ENCODE measurements around the gene GABRP.

DNA sequence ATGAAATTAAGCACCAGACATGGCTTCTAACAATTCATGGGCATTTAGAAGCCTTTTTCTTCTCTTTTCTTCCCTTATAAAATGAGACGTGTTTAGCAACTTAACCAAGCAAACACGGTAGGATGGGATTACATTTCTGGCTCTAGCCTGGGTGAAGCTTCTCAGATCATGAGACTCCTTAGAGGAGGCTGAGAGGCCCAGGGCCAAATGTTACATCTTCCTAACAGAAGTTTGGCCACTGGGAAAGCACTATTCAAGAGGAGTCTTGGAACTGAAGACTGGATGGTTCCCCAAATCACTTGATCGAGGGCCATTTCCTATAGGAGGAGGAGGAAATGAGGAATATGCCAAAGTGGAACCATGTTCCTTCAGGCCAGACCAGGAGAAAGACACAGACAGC, 1.9 kb downstream of the GABRP start:
- no peak for TF ChIP-seq CTCF (conservative IDR thresholded peaks at IDR 0.05; ENCODE audit: low read length)
- no peak for TF ChIP-seq EZH2phosphoT487 (IDR thresholded peaks at IDR 0.05; ENCODE audit: borderline replicate concordance)

Measured in Loucy (cell line).